HG03575 (cell line): ENCODE measurements around the gene RNF121.

Source experiments
- ATAC-seq: cut with Tn5 transposase; IDR thresholded peaks from one replicate; pipeline ENCODE4 v1.9.1; 2021; ENCODE audit not compliant: unreplicated experiment, insufficient number of reproducible peaks, low FRiP score; ENCODE audit errors: extremely low read depth

RNF121 gene

DNA sequence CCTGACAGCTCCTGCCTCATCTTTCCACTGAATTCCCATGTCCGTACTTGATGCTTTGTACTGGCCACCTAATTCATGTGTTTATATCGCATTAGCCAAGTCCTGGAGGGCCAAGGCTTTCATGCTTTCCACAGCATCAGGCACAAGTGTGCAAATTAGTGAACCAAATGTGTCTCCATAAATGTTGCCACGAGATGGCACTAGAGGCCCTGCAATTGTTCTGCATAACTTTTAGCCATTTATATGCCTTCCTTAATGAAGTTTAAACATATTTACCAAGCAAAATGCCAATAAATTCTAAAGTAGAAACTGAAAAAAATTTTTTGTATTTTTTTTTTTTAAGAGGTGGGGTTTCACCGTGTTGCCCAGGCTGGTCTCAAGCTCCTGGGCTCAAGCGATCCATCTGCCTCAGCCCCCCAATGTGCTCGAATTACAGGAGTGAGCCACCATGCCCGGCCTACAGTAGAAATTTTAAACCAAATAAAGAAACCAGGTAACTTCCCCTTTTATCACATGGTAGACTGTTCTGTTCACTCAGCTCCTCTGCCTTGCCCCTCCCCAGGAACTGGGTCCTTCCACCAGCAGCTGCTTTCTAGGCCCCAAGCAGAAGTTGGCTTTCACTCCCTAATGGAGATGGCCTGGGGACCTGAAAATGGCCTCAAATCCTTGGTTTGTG is 49.0 kb downstream of the RNF121 start:
- ATAC-seq: no peak

DNA sequence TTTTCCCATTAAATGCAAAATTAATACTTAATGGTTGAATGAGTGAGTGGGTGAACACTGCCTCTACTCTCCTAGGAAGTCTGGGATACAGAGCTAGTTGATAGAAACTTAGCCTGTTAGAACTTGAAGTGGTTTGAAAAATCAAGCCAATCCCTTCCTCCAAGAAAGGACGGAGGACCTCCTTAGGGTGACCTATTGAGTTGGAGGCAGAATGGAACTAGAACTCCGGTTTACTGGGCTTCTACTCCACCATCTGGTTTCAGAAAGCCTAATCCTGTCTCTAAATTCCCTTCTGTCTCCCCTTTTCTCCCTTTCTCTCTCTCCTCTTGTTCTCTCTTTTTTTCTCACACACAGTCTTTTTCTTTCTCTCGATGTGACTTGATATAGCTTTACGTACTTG is 50.2 kb downstream of the RNF121 start:
- ATAC-seq: no peak

DNA sequence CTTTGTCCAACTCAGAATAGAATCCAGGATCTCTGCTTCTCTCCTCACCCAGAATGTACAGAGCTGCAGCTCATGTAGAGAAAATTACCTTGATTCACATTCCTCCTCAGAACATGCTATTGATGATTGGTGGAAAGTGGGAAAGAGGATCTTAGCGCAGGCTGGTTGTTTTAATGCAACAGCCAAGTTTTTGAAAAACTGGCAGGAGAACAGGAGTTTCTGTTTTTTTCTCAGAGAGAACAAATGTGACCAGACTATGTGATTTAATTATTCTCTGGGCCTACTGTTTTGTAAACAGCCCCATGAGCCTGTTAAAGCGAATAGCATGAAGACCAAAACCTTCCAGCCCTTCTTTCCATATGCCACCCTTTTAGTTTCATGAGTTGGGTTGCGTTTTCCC is 50.8 kb downstream of the RNF121 start:
- no peak for ATAC-seq

DNA sequence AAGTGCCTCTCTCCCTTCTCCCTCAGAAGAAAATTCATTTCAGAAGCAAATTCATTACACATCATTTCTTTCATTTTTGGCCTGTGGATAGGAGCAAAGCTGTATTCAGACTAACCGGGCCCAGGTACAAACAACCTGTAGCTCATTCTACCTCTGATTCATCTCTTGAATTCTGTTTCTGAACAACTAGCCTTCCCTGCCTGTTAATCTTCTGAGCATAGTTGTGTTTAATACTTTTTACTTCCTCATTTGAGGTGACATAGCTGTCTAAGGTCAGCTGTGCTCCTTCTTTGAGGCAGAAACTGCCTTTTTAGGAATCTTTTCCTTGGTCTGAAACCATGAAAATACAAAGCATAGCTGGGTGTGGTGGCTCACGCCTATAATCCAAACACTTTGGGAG is 57.3 kb downstream of the RNF121 start:
- ATAC-seq: no peak

DNA sequence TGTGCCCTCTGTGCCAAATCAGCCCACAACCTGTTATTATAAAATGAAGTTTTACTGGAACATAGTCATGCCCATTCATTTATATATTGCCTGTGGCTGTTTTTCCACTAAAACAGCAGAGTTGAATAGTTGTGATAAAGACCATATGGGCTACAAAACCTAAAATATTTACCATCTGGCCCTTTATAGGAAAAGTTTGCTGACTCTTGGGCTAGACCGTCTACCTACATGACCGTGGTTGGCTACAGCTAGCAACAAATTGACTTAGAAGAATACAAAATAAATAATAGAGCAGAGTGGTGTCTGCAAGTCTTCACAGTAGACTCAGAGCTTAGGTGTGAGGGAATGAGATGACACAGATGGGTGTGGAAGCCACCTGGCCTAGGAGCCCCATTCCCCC is 58.7 kb downstream of the RNF121 start:
- ATAC-seq: no peak

DNA sequence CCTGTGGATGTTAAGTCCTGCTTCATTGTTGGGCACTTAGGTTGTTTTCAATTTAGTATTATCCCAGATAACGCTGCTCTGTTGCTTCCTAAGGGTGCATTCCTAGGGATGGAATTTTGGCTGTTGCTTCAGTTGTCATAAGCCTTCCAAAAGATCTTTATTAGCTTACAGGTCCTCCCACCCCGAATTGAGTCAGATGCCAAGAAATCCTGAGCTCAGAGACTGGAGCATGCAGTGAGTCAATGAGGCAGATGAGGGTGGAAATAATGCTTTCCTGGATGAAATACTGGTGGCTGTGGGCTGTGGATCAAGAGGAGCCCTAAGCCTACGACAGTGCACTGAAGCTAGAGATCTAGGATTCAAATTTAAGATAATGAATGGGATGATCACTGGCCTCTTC is 59.2 kb downstream of the RNF121 start:
- ATAC-seq: no peak

DNA sequence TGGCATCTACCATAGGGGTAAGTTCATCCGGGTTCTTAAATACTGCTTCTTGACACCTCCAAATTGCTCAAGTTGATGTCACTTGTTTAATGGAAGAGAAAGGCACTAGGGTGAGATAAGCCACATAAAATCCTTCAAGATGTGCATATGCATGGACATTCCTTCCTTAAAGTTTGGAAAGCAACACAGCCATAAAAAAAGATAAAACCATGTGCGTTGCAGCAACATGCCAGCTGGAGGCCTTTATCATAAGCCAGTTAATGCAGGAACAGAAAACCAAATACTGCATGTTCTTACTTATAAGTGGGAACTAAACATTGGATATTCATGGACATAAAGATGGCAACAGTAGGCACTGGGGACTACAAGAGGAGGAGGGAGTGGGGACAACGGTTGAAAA is 61.9 kb downstream of the RNF121 start:
- ATAC-seq: no peak

DNA sequence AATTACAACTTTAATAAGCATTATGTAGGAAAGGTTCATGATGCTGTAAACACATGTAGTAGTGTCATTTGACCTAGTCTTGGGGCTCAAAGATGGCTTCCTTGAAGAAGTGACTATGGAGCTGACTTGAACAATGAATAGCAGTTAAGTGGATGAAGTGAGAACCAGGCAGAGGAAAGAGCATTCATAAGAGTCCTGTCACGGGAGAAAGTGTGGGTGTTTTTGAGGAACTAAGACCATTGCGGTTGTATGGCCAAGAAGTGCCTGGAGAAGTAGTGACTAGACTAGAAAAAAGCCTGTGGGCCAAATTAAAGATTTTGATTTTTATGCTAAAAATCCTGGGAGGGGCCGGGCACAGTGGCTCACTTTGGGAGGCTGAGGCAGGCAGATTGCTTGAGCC is 62.6 kb downstream of the RNF121 start:
- no peak for ATAC-seq

DNA sequence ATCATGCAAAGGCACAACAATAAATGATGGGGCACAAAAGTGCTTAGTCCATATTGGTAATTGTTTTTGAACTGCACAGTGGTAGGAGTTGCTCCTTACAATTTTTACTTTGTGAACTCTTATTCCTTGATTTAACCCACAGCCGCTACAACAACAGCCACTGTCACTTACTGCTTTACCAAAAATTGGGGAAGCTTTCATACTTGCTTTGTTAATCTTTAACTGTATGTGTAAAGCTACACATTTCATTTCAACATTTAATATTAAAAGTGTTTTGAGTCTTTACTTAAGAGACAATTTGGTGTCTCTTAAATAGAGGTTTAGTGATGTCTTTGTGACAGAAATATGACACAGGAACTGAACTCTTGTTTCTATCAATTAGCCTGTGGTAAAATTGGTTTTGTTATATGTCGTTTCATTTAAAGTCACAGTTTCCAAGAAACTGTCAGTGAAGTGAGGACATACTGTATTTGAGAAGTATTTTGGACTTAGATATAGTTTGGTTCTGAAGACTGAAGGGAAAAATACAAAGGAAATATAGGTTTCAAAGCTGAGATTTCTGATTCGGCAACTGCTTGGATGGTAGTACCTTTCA is 63.4 kb downstream of the RNF121 start:
- no peak for ATAC-seq

DNA sequence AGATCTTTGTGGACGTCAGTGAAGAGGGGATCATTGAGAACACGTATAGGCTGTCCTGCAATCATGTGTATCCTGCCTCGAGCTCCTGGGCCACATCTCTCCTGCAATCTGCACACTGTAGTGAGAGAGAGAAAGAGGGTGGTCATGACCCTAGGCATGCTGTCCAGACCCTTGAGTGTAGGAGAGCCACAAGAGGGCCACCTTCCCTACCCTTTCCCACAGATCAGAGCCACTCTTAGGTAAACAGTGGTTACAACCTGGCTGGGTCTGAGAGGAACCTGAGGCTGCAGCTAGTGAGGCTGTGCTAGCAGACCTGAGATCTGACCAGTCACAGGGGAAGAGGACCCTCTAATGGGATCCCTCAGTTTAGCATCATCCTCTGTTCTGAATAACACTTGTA is 65.9 kb downstream of the RNF121 start:
- ATAC-seq: no peak

DNA sequence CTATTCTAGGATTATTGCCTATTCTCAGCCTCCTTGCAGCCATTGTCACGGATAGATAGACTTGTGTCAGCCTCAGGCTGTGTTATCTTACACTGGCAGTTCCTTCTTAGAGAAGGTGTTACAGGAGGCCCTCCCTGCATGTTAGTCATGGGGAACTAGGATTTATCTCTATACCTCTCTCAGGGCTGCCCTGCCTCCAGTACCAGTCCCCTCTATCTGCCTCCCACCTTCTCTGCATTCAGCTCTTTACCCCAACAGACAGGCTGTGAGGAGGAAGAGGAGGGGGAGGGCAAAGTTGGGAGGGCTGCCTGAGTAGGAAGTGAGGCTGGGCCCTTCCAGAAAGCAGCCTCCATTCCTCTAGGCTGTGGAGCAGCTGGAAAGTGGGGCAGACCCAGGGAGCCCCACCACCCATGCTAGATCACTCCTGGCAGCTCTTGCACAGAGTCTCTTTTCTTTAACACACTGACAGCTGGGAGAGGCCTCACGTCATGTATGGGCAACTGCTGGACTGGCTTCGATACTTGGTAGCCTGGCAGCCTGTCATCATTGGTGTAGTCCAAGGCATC is 67.0 kb downstream of the RNF121 start:
- ATAC-seq: no peak

DNA sequence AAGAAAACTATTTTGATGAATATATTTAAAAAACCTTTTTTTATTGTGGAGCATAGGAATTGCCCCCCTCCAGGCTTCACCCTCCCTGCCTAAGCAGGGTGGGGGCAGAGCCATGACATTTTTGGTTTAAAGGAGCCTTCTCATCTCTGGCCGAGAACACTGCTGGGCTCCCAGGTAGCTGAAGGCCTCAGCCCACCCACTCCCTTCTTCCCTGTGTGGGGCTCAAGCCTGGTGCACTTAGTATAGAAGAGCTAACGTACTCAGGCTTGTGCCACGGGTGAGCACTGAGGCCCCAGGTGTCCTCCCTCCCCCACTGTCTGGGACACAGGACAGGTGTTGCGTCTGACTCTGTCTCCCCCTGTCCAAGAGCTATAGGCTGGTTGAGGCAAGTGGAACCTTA is 67.7 kb downstream of the RNF121 start:
- ATAC-seq: no peak

DNA sequence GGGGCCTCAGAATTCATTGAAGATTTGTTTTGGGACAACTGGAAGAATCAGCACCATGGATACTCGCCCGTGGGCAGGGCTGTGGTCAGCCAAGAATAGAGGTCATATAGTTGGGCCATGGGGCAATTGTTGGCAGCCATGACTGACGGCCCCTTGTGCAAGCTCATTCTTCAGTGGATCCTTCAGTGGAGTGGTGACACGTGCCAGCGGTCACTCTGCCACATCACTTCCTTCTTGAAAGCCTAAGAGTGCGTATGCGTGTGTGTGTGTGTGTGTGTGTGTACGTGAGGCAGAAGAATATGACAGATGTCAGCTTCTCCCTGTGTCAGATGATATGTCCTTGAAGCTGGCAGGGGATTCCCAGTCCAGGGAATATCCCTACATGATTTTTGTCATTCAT is 68.1 kb downstream of the RNF121 start:
- ATAC-seq: no peak

DNA sequence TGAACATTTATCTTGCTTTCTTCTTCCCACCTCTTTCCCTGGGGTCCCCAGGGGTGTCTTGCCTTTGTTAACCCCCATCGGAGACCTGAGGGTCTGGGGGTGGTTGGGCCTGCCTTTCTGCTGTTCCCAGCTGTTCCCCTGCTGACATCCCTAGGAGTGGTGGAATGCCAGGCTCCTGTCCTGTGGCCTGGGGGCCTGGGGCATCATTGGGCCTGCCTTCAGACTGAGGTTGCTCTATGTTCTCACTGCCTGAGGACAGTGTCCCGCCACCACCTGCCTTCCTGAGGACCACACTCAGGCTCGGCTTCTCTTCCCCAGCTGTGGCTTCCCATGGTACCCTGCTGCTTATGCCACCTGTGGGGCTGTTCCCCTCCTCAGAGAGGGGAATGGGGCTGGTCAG is 68.7 kb downstream of the RNF121 start:
- no peak for ATAC-seq

DNA sequence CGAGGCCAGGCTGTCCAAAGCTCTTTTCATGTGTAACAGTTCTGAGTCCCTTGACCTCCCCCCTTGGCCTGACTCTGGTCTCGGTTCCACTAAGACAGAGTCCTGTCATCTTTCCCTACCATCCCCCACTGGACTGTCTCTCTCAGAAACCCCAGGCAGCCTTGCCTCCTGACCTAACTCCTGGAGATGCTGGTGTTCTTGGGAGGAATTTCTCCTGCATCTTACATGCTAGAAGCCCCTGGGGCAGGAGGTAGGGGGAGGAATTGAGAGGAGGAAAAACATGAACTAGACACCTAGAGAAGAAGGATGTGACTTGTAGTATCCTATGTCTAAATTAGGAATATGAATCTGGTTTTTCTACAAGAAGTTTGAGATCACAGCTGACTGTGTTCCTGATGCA is 69.2 kb downstream of the RNF121 start:
- ATAC-seq: no peak

DNA sequence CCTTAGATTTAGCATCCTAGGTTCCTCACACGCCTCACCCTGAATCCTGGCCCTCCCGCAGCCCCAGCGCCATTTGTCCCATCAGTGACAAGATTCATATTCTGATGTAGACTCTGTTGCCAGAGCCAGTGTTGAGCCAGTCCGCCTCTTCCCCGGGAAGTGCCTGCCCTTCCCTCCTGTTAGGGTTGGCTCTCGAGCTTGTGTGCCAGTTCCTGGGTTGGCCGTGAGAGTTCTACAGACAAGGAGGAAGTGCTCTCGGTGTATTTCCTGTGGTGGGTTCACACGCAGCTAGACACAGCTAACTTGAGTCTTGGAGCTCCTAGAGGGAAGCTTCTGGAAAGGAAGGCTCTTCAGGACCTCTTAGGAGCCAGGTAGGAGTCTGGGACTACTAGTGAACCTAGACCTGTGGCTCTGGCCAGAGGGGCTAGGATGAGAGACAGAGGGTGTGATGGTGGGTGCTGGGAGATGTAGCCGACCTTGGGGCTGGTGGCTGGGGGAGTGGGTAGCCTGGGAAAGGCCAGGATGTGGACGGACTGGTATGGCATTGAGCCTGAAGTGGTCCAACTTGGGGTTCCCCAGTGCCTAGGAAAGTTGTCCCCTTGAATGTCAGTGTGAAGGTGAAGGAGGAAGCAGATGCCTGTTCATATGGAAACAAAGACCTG is 69.9 kb downstream of the RNF121 start, which contains the start of gene IL18BP:
Gene IL18BP, plus strand, starts transcription at position 261 of the 662 bp plus-strand sequence. CDS start 1,076 bp downstream, outside the sequence.
- ATAC-seq: no peak

DNA sequence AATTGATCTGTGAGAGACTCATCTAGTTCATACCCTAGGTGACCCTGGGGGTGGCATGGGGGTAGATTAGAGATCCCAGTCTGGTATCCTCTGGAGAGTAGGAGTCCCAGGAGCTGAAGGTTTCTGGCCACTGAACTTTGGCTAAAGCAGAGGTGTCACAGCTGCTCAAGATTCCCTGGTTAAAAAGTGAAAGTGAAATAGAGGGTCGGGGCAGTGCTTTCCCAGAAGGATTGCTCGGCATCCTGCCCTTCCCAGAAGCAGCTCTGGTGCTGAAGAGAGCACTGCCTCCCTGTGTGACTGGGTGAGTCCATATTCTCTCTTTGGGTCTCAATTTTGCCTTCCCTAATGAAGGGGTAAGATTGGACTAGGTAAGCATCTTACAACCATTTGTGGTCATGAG is 70.5 kb downstream of the RNF121 start:
- no peak for ATAC-seq

DNA sequence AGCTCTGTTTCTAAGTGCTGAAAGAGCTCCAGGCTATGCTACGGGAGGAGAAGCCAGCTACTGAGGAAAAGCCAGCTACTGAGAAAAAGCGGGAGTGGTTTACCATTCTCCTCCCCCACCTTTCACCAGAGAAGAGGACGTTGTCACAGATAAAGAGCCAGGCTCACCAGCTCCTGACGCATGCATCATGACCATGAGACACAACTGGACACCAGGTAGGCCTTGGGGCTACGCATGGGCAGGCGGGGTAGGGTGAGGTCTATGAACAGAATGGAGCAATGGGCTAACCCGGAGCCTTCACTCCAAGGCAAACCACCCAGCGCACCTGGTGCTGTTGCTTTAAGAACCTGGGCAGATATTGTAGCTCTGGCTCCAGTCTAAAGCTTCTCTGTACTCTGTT is 71.0 kb downstream of the RNF121 start:
- ATAC-seq: no peak

DNA sequence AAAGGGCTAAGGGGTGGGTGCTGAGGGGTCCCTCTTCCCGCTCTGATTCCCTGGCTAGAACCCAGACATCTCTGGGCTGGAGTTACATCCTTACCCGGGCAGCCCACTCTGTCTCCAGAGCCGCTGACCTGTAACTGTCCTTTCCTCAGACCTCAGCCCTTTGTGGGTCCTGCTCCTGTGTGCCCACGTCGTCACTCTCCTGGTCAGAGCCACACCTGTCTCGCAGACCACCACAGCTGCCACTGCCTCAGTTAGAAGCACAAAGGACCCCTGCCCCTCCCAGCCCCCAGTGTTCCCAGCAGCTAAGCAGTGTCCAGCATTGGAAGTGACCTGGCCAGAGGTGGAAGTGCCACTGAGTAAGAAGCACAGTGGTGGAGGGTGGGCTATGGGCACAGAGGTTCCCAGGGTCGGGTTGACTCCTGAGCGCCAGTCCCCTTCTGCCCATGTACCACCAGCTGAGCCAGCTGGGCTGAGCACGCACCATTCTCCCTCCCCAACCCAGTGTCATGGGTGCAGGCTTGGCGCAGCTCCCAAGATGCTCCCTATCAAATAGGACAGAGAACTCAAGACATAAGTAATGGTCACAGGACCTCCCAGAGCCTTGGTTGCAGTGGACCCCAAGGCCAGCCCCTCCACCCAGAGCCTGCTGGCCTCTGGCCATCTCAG is 71.5 kb downstream of the RNF121 start:
- ATAC-seq: no peak

DNA sequence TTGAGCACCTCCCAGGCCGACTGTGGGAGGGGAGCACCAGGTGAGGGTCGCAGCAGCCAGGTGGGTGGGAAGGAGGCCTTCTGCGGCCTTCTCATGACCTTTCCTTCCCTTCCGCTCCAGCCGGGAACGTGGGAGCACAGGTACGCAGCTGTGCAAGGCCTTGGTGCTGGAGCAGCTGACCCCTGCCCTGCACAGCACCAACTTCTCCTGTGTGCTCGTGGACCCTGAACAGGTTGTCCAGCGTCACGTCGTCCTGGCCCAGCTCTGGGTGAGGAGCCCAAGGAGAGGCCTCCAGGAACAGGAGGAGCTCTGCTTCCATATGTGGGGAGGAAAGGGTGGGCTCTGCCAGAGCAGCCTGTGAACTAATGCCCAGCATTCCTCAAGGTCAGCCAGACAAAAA is 72.4 kb downstream of the RNF121 start:
- no peak for ATAC-seq
